Measurements from ENCODE around the gene WASHC2A.
"Not testable (repeated sequence)": the region's sequence is repeated elsewhere in the genome, so short reads cannot be mapped to it uniquely, and the experiment has no call there.

DNA sequence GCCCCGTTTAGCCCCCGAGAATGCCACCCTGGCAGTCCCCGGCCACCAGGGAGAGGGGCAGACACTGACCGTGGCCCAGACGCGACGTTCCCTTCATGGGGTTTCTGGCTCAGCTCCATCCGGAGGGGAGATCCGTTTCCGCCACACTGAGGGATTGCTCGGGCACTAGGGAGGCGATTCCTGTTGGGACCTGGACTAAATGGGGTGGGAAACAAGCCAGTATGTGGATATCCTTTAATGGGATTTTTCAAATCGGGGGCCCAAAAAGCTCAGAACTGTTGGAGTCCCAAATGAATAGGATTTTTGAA lies 552 bp downstream of the WASHC2A start:
- TF ChIP-seq, protein P1, sequence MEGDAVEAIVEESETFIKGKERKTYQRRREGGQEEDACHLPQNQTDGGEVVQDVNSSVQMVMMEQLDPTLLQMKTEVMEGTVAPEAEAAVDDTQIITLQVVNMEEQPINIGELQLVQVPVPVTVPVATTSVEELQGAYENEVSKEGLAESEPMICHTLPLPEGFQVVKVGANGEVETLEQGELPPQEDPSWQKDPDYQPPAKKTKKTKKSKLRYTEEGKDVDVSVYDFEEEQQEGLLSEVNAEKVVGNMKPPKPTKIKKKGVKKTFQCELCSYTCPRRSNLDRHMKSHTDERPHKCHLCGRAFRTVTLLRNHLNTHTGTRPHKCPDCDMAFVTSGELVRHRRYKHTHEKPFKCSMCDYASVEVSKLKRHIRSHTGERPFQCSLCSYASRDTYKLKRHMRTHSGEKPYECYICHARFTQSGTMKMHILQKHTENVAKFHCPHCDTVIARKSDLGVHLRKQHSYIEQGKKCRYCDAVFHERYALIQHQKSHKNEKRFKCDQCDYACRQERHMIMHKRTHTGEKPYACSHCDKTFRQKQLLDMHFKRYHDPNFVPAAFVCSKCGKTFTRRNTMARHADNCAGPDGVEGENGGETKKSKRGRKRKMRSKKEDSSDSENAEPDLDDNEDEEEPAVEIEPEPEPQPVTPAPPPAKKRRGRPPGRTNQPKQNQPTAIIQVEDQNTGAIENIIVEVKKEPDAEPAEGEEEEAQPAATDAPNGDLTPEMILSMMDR (IDR thresholded peaks at IDR 0.05), result not testable (repeated sequence)
- not testable (repeated sequence) for TF ChIP-seq POLR2AphosphoS5 (IDR thresholded peaks at IDR 0.05; ENCODE audit: insufficient read depth in 1 of 2, low read depth in 1 of 2)
